K562 (cell line): ENCODE measurements around the gene CD302.

ENCODE experiments used
- DNMT1 ChIP-seq: fragments of 450-650 bp; IDR thresholded peaks from 2 replicates; pipeline ENCODE4 v1.6.1; 2016; ENCODE audit warnings: antibody characterized with exemption, mild to moderate bottlenecking
- EHMT2 ChIP-seq: fragments of 450-650 bp; IDR thresholded peaks from 2 replicates; pipeline ENCODE4 v1.6.1; 2018; ENCODE audit warnings: antibody characterized with exemption
- ETV6 ChIP-seq, 3 experiments: fragments of 150-350 bp in 1 of 3; sonication (generic) in 1 of 3; formaldehyde crosslinking in 1 of 3; IDR thresholded peaks; 2 replicates each; pipeline versions ENCODE4 v1.6.1 to v1.8.0; 2014 to 2022; ENCODE audit warnings: borderline replicate concordance in 2 of 3, low read depth in 2 of 3, antibody characterized with exemption in 1 of 3, low read length in 1 of 3, mild to moderate bottlenecking in 1 of 3, missing genetic modification reagents in 1 of 3
- EZH2 ChIP-seq: IDR thresholded peaks from 2 replicates; pipeline ENCODE4 v1.6.1; 2012; ENCODE audit warnings: low read depth, mild to moderate bottlenecking, inconsistent platforms, low read length, borderline replicate concordance
- KHSRP ChIP-seq: fragments of 450-650 bp; IDR thresholded peaks from 2 replicates; pipeline ENCODE4 v1.6.1; 2017
- MTA2 ChIP-seq: fragments of 450-650 bp; IDR thresholded peaks from 2 replicates; pipeline ENCODE4 v1.6.1; 2016; ENCODE audit warnings: low read depth
- NONO ChIP-seq, 2 experiments: fragments of 200-400 bp in 1 of 2; fragments of 450-650 bp in 1 of 2; formaldehyde crosslinking in 1 of 2; IDR thresholded peaks; 2 replicates each; pipeline ENCODE4 v1.6.1; 2017; ENCODE audit warnings: low read depth in 2 of 2, mild to moderate bottlenecking in 2 of 2, moderate library complexity in 2 of 2, low read length in 1 of 2
- PHF20 ChIP-seq: fragments of 450-650 bp; IDR thresholded peaks from 2 replicates; pipeline ENCODE4 v1.6.1; 2018; ENCODE audit not compliant: partially characterized antibody
- SNRNP70 ChIP-seq: fragments of 200-400 bp; formaldehyde crosslinking; optimal IDR thresholded peaks from 2 replicates; pipeline ENCODE3; 2017; ENCODE audit warnings: low read depth, low read length
- ZNF224 ChIP-seq: sonication (generic); formaldehyde crosslinking; IDR thresholded peaks from 2 replicates; pipeline ENCODE4 v1.8.0; 2022; ENCODE audit warnings: mild to moderate bottlenecking, missing genetic modification reagents
- TF ChIP-seq, protein P1 (sequence below), 2 experiments: fragments of 250-450 bp in 1 of 2; fragments of 450-650 bp in 1 of 2; sonication (Bioruptor Pico) in 1 of 2; IDR thresholded peaks; 2 replicates each; pipeline versions ENCODE4 v1.6.1 to v1.8.0; 2016 to 2021; ENCODE audit warnings: mild to moderate bottlenecking in 2 of 2, moderate library complexity in 2 of 2, missing compliant biosample characterization in 1 of 2, missing genetic modification characterization in 1 of 2

DNA sequence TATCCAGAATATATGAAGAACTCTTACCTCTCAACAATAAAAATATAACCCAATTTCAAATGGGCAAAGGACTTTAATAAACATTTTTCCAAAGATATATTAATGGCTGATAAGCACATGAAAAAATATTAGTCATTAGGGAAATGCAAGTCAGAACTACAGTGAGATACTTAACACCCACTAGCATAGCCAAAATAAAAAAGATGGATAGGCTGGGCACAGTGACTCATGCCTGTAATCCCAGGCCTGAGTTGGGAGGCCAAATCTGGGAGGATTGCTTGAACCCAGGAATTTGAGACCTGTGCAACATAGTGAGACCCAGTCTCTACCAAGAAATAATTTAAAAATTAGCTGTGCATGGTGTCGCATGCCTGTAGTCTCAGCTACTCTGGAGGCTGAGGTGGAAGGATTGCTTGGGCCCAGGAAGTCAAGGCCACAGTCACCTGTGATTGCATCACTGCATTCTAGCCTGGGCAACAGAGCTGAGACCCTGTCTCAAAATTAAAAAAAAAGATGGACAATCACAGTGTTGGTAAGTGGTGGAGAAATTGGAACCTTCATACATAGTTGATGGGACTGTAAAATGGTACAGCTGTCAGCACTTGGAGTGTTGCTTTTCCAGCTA is 60.6 kb downstream of the CD302 start:
- TF ChIP-seq, protein P1, sequence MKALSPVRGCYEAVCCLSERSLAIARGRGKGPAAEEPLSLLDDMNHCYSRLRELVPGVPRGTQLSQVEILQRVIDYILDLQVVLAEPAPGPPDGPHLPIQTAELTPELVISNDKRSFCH (CRISPR knock-in tag; IDR thresholded peaks at IDR 0.05) = no peak
- TF ChIP-seq, protein P1 (tag; IDR thresholded peaks at IDR 0.05) = no peak
- TF ChIP-seq SNRNP70 = no peak
- TF ChIP-seq EHMT2 = no peak
- no peak for TF ChIP-seq ZNF224 (CRISPR knock-in tag)
- TF ChIP-seq PHF20 = no peak
- TF ChIP-seq MTA2 = no peak
- no peak for TF ChIP-seq DNMT1
- no peak for TF ChIP-seq ETV6 (IDR thresholded peaks at IDR 0.05; ENCODE audit: borderline replicate concordance in 1 of 2, low read depth in 2 of 2, low read length in 1 of 2)
- no peak for TF ChIP-seq ETV6 (CRISPR knock-in tag; IDR thresholded peaks at IDR 0.05; ENCODE audit: borderline replicate concordance)
- no peak for TF ChIP-seq EZH2
- no peak for TF ChIP-seq KHSRP
- no peak for TF ChIP-seq NONO (IDR thresholded peaks at IDR 0.05; ENCODE audit: low read depth in 2 of 2, low read length in 1 of 2)
